Neuronal stem cell (in vitro differentiated cells): ENCODE measurements around the gene NKPD1.

Experiments used
- DNase-seq: peaks from one replicate; pipeline ENCODE4 v3.0.0-alpha.2; 2013; ENCODE audit warnings: low spot score
- H2AFZ ChIP-seq: one replicate; pipeline ENCODE4 v1.6.1; 2013; ENCODE audit warnings: mild to moderate bottlenecking, low read length, inconsistent platforms
- H2AK5ac ChIP-seq: 2 replicates; pipeline ENCODE4 v1.6.1; 2013; ENCODE audit warnings: low read depth, mild to moderate bottlenecking, inconsistent platforms, low read length, moderate library complexity, mixed read lengths
- H2BK120ac ChIP-seq: 2 replicates; pipeline ENCODE4 v1.6.1; 2013; ENCODE audit warnings: low read depth, mild to moderate bottlenecking, inconsistent platforms, low read length, moderate library complexity, mixed read lengths
- H2BK12ac ChIP-seq: one replicate; pipeline ENCODE4 v1.6.1; 2013; ENCODE audit warnings: low read length, inconsistent platforms
- H2BK15ac ChIP-seq: 2 replicates; pipeline ENCODE4 v1.6.1; 2013; ENCODE audit warnings: mild to moderate bottlenecking, low read length, inconsistent platforms, mixed read lengths
- H2BK5ac ChIP-seq: one replicate; pipeline ENCODE4 v1.6.1; 2013; ENCODE audit warnings: inconsistent platforms, mild to moderate bottlenecking, low read length, moderate library complexity
- H3K14ac ChIP-seq: one replicate; pipeline ENCODE4 v1.6.1; 2013; ENCODE audit warnings: low read length, inconsistent platforms
- H3K18ac ChIP-seq: 2 replicates; pipeline ENCODE4 v1.6.1; 2013; ENCODE audit warnings: low read length, inconsistent platforms
- H3K23ac ChIP-seq: 2 replicates; pipeline ENCODE4 v1.6.1; 2013; ENCODE audit warnings: low read depth, mild to moderate bottlenecking, mixed read lengths, low read length, inconsistent platforms; ENCODE audit not compliant: poor library complexity
- H3K27ac ChIP-seq: replicated peaks from 3 replicates; pipeline ENCODE4 v1.5.1; 2013; ENCODE audit warnings: low read length, inconsistent platforms
- H3K27me3 ChIP-seq, 3 experiments: 2 replicates each; pipeline ENCODE4 v1.6.1; 2013; ENCODE audit warnings: low read length in 3 of 3, mild to moderate bottlenecking in 2 of 3, inconsistent platforms in 1 of 3, low read depth in 1 of 3, mixed read lengths in 1 of 3, moderate library complexity in 1 of 3; ENCODE audit not compliant: control insufficient read depth in 3 of 3, insufficient read depth in 3 of 3
- H3K36me3 ChIP-seq, 2 donors: replicated peaks in 1 of 2; 2 replicates each; pipeline ENCODE4 v1.6.1; 2013; ENCODE audit warnings: low read length in 2 of 2; ENCODE audit not compliant: control insufficient read depth in 2 of 2, insufficient read depth in 2 of 2
- H3K4ac ChIP-seq: 2 replicates; pipeline ENCODE4 v1.6.1; 2013; ENCODE audit warnings: inconsistent platforms, mild to moderate bottlenecking, low read length, moderate library complexity
- H3K4me1 ChIP-seq, 2 donors: 1 replicate in 1 of 2; 2 replicates in 1 of 2; pipeline ENCODE4 v1.6.1; 2013; ENCODE audit warnings: low read length in 2 of 2, low read depth in 1 of 2; ENCODE audit not compliant: control insufficient read depth in 2 of 2, insufficient read depth in 1 of 2
- H3K4me2 ChIP-seq: one replicate; pipeline ENCODE4 v1.6.1; 2013; ENCODE audit warnings: mild to moderate bottlenecking, low read length, inconsistent platforms; ENCODE audit not compliant: insufficient read depth, poor library complexity, severe bottlenecking
- H3K4me3 ChIP-seq, 2 donors: 2 replicates each; pipeline ENCODE4 v1.5.1; 2013; ENCODE audit warnings: low read length in 2 of 2, mild to moderate bottlenecking in 2 of 2, inconsistent platforms in 1 of 2, moderate library complexity in 1 of 2
- H3K79me1 ChIP-seq: one replicate; pipeline ENCODE4 v1.6.1; 2013; ENCODE audit warnings: low read depth, mild to moderate bottlenecking, inconsistent platforms, low read length, moderate library complexity
- H3K9ac ChIP-seq: one replicate; pipeline ENCODE4 v1.6.1; 2013; ENCODE audit warnings: mild to moderate bottlenecking, low read depth, low read length, inconsistent platforms; ENCODE audit not compliant: poor library complexity
- H3K9me3 ChIP-seq, 2 donors: replicated peaks in 1 of 2; 2 replicates each; pipeline versions ENCODE3 to v1.6.1; 2013; ENCODE audit warnings: low read length in 2 of 2, mild to moderate bottlenecking in 2 of 2, inconsistent platforms in 1 of 2, low read depth in 1 of 2, mixed read lengths in 1 of 2, moderate library complexity in 1 of 2; ENCODE audit not compliant: control insufficient read depth in 2 of 2, insufficient read depth in 1 of 2
- H4K8ac ChIP-seq: one replicate; pipeline ENCODE4 v1.6.1; 2013; ENCODE audit warnings: low read depth, mild to moderate bottlenecking, inconsistent platforms, low read length, moderate library complexity
- H4K91ac ChIP-seq: one replicate; pipeline ENCODE4 v1.6.1; 2013; ENCODE audit warnings: low read length, low read depth, mild to moderate bottlenecking, inconsistent platforms; ENCODE audit not compliant: poor library complexity
- WGBS, 2 donors: extraction: QIAGEN DNeasy Blood & Tissue Kit; methylation state at CpG; one replicate each; pipeline ENCODE4 v1.1.7; 2013; ENCODE audit warnings: missing lambda C conversion rate in 2 of 2, mixed read lengths in 1 of 2; ENCODE audit not compliant: insufficient read length in 2 of 2, insufficient replicate concordance in 1 of 2; ENCODE audit errors: extremely low coverage in 2 of 2; 5-methylcytosine and 5-hydroxymethylcytosine counted together

Gene NKPD1

DNA sequence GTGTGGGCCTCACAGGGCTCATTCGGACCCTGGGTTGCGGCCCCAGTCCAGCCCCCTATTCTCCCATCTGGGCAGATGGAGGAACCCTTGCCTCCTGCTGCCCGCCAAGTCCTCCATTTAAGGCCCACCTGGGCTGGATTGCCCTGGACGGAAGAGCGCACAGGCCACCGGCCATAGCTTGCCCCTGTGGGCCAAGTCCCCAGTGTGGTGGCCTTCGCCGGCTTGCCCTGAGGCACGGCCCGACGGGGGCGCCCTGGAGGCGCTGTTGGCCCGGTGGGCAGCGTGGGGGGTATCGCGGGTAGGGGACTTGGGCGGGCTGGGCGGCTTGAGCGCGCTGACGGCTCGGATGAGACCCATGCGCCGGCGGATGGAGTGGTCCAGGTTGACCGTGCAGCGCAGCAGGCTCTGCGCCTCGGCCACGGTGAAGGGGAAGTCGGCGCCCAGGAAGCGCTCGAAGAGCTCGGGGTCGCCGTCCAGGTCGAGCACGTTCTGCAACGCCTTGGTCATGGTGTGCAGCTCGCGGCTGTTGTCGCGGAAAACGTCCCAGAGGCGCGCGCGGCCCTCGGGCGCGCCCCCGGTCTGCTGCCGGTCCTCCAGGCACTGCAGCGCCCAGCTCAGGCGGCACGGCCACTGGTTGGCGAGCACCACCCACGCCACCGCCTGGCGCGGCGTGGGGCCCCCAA is 8.8 kb downstream of the NKPD1 start:
- no peak for DNase-seq
- H3K79me1 ChIP-seq: peaks cover 4% of the 10 kb centered on the region
- no peak overlapping the region for H2BK5ac ChIP-seq
- peak overlapping the region; percentile 81 for H2BK12ac ChIP-seq
- whole genome bisulfite sequencing, 2 donors: no CpG with 5 or more reads among the region's 64 CpGs
- peak overlapping the region; percentile 44 for H3K4me2 ChIP-seq
- peak overlapping the region; percentile 92 for H3K14ac ChIP-seq
- no peak overlapping the region for H2AFZ ChIP-seq
- no peak overlapping the region for H2BK120ac ChIP-seq
- peak overlapping the region; percentile 63 for H3K9ac ChIP-seq
- peak overlapping the region; percentile 74 for H2AK5ac ChIP-seq
- peaks cover 0 to 10% of the 10 kb centered on the region in 2 donors for H3K9me3 ChIP-seq
- peaks cover 0 to 13% of the 10 kb centered on the region in 2 donors for H3K4me1 ChIP-seq
- H3K36me3 ChIP-seq: peaks cover 2 to 22% of the 10 kb centered on the region in 2 donors
- peak overlapping the region in 1 of 2 donors; percentile 66 for H3K4me3 ChIP-seq
- H3K23ac ChIP-seq: peak overlapping the region; percentile 100
- H2BK15ac ChIP-seq: peak overlapping the region; percentile 94
- no peak overlapping the region for H4K91ac ChIP-seq
- H3K18ac ChIP-seq: peak overlapping the region; percentile 92
- no peak overlapping the region for H4K8ac ChIP-seq
- H3K4ac ChIP-seq: no peak overlapping the region
- H3K27me3 ChIP-seq: peaks cover 0 to 35% (median 14%) of the 10 kb centered on the region in 3 experiments
- no peak overlapping the region for H3K27ac ChIP-seq

DNA sequence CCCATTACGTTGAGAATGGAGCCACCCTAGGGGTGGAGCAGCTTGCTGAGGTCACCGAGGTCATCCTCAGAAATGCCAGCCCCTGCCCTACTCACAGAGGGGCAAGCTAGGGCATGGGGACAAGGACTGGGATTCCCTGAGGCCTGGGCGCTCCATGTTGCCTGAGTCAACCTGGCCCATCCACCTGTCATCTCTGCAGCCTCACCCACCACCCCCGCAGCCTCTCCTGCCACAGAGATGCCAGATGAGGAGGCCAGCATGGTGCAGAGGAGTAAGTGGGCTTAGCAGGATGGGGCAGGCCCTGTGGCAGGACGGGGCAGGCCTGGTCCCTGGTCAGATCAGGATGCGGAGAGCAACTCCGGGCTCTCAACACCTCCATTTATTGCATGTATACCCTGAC is 9.5 kb downstream of the NKPD1 start:
- H3K4me1 ChIP-seq: peaks cover 0 to 13% of the 10 kb centered on the region in 2 donors
- H3K9me3 ChIP-seq: peaks cover 0 to 10% of the 10 kb centered on the region in 2 donors
- H2BK15ac ChIP-seq: no peak overlapping the region
- no peak overlapping the region for H2BK120ac ChIP-seq
- no peak overlapping the region for H4K91ac ChIP-seq
- H3K4ac ChIP-seq: no peak overlapping the region
- no peak overlapping the region for H2BK5ac ChIP-seq
- WGBS, 2 donors: no CpG with 5 or more reads among the region's 7 CpGs
- H3K27ac ChIP-seq: no peak overlapping the region
- peak overlapping the region; percentile 4 for H4K8ac ChIP-seq
- H2BK12ac ChIP-seq: peak overlapping the region; percentile 42
- peaks cover 5 to 25% of the 10 kb centered on the region in 2 donors for H3K36me3 ChIP-seq
- no peak for DNase-seq
- no peak overlapping the region for H2AFZ ChIP-seq
- no peak overlapping the region for H3K18ac ChIP-seq
- peak overlapping the region in 1 of 2 donors; percentile 57 for H3K4me3 ChIP-seq
- peak overlapping the region; percentile 27 for H2AK5ac ChIP-seq
- peaks cover 0 to 35% (median 14%) of the 10 kb centered on the region in 3 experiments for H3K27me3 ChIP-seq
- peak overlapping the region; percentile 17 for H3K14ac ChIP-seq
- peak overlapping the region; percentile 63 for H3K9ac ChIP-seq
- H3K23ac ChIP-seq: no peak overlapping the region
- H3K79me1 ChIP-seq: peaks cover 4% of the 10 kb centered on the region
- no peak overlapping the region for H3K4me2 ChIP-seq

DNA sequence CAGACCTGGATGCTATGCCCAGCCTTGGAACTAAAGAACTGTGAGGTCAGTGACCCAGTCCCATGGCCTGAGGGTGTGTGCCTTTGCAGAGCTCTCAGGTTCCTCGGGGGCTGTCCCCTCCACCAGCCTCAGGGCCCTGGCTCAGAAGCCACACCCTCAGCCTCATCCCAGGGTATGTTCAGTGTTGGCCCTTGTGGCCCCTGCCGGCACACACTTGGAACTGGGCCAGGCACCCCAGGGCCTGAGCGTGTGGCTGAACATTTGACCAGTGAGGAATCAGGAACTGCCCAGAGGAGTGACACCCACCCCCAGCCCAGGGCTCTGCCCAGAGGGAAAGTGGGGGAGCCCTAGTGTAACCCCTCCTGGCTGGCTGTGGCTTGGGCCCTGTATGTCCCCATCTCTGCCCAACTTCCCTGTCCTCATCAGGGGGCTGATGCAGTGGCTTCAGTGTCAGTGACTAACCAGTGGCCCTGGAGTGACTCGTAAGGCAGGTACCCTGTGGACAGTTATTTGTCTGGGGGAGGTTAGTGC is 10.0 kb downstream of the NKPD1 start:
- no peak overlapping the region for H4K8ac ChIP-seq
- no peak overlapping the region for H2BK120ac ChIP-seq
- H3K9me3 ChIP-seq: peaks cover 0 to 10% of the 10 kb centered on the region in 2 donors
- peaks cover 6 to 30% of the 10 kb centered on the region in 2 donors for H3K36me3 ChIP-seq
- no peak overlapping the region for H2AFZ ChIP-seq
- no peak overlapping the region for H3K23ac ChIP-seq
- no peak overlapping the region for H3K9ac ChIP-seq
- no peak overlapping the region for H4K91ac ChIP-seq
- H3K4ac ChIP-seq: no peak overlapping the region
- H2BK15ac ChIP-seq: no peak overlapping the region
- peaks cover 0 to 35% (median 14%) of the 10 kb centered on the region in 3 experiments for H3K27me3 ChIP-seq
- no peak for DNase-seq
- H2BK5ac ChIP-seq: peak overlapping the region; percentile 29
- no peak overlapping the region for H2BK12ac ChIP-seq
- H3K79me1 ChIP-seq: peaks cover 4% of the 10 kb centered on the region
- H3K18ac ChIP-seq: no peak overlapping the region
- no peak overlapping the region for H3K27ac ChIP-seq
- no peak overlapping the region for H3K4me2 ChIP-seq
- H3K4me1 ChIP-seq: peaks cover 0 to 13% of the 10 kb centered on the region in 2 donors
- peak overlapping the region; percentile 17 for H2AK5ac ChIP-seq
- H3K4me3 ChIP-seq: no peak overlapping the region
- WGBS, 2 donors: no CpG with 5 or more reads among the region's 4 CpGs
- H3K14ac ChIP-seq: no peak overlapping the region

GRCh38 chr19:45150180-45150579 is 10.6 kb downstream of the NKPD1 start:
- H2BK12ac ChIP-seq: no peak overlapping the region
- DNase-seq: no peak
- WGBS, 2 donors: no CpG with 5 or more reads among the region's 4 CpGs

More at GRCh38 chr19:45150180-45150579, 10.6 kb downstream of the NKPD1 start:
- Histone ChIP-seq H2AK5ac (no peak overlapping the region), H3K9ac (no peak overlapping the region), H2BK15ac (no peak overlapping the region), H3K9me3 (peaks cover 0 to 10% of the 10 kb centered on the region in 2 donors), H3K27ac (no peak overlapping the region), H2AFZ (no peak overlapping the region), H3K4me2 (no peak overlapping the region), H3K23ac (no peak overlapping the region), H3K4me3 (no peak overlapping the region), H4K91ac (no peak overlapping the region), H3K4ac (no peak overlapping the region), H3K36me3 (peaks cover 6 to 34% of the 10 kb centered on the region in 2 donors), H3K79me1 (peaks cover 4% of the 10 kb centered on the region), H3K4me1 (peaks cover 0 to 13% of the 10 kb centered on the region in 2 donors), H3K18ac (no peak overlapping the region), H4K8ac (no peak overlapping the region), H2BK5ac (peak overlapping the region; percentile 29), H3K14ac (no peak overlapping the region), H2BK120ac (no peak overlapping the region), H3K27me3 (peaks cover 0 to 35% (median 14%) of the 10 kb centered on the region in 3 experiments)
